A549 (cell line): ENCODE results near the gene PKN3.

Experiments used
- CTCF ChIP-seq: fragments of >200 bp; sonication (Bioruptor Twin); formaldehyde crosslinking; IDR thresholded peaks from 3 replicates; pipeline ENCODE4 v1.5.1; 2016
- HDAC2 ChIP-seq: fragments of 200-600 bp; sonication (generic); IDR thresholded peaks from 2 replicates; pipeline ENCODE4 v1.6.1; 2016

- no peak for TF ChIP-seq CTCF
- TF ChIP-seq HDAC2 = no peak
Observed at GRCh38 chr9:128712451-128713410, 10.4 kb downstream of the PKN3 start.
